HEK293 (cell line): Measurements from ENCODE around the gene CRELD1.

Experiments used
- YY1 ChIP-seq: fragments of 450-650 bp; formaldehyde crosslinking; IDR thresholded peaks from 2 replicates; pipeline ENCODE4 v1.5.1; 2018; ENCODE audit warnings: missing biosample characterization, missing genetic modification characterization
- ZFP37 ChIP-seq: fragments of 450-650 bp; formaldehyde crosslinking; IDR thresholded peaks from 2 replicates; pipeline ENCODE4 v1.5.1; 2016; ENCODE audit warnings: missing biosample characterization, missing genetic modification characterization
- ZNF174 ChIP-seq: fragments of 450-650 bp; formaldehyde crosslinking; IDR thresholded peaks from 2 replicates; pipeline ENCODE4 v1.5.0; 2017; ENCODE audit warnings: missing biosample characterization, mild to moderate bottlenecking, missing genetic modification characterization
- ZNF274 ChIP-seq, 2 experiments: fragments of 200-500 bp in 1 of 2; fragments of 450-650 bp in 1 of 2; sonication (Bioruptor generic) in 1 of 2; formaldehyde crosslinking in 1 of 2; IDR thresholded peaks; 2 replicates each; pipeline versions ENCODE4 v1.5.1 to v1.6.1; 2014 to 2016; ENCODE audit warnings: borderline replicate concordance in 1 of 2, inconsistent platforms in 1 of 2, low read length in 1 of 2, missing biosample characterization in 1 of 2, missing genetic modification characterization in 1 of 2
- ZNF335 ChIP-seq: fragments of 450-650 bp; formaldehyde crosslinking; conservative IDR thresholded peaks from 2 replicates; pipeline ENCODE4 v1.5.1; 2016; ENCODE audit warnings: missing biosample characterization, missing genetic modification characterization
- ZNF350 ChIP-seq: fragments of 450-650 bp; formaldehyde crosslinking; IDR thresholded peaks from 2 replicates; pipeline ENCODE4 v1.5.0; 2017; ENCODE audit warnings: missing biosample characterization, mild to moderate bottlenecking, missing genetic modification characterization
- ZNF501 ChIP-seq: fragments of 450-650 bp; formaldehyde crosslinking; IDR thresholded peaks from 2 replicates; pipeline ENCODE4 v1.5.1; 2016; ENCODE audit warnings: missing biosample characterization, missing genetic modification characterization
- TF ChIP-seq, protein P1 (sequence below): fragments of 450-650 bp; formaldehyde crosslinking; IDR thresholded peaks from 2 replicates; pipeline ENCODE4 v1.5.1; 2016; ENCODE audit warnings: missing biosample characterization, missing genetic modification characterization
- TF ChIP-seq, protein P2 (sequence below): fragments of 450-650 bp; formaldehyde crosslinking; IDR thresholded peaks from 2 replicates; pipeline ENCODE4 v1.5.1; 2016; ENCODE audit warnings: missing biosample characterization, missing genetic modification characterization

DNA sequence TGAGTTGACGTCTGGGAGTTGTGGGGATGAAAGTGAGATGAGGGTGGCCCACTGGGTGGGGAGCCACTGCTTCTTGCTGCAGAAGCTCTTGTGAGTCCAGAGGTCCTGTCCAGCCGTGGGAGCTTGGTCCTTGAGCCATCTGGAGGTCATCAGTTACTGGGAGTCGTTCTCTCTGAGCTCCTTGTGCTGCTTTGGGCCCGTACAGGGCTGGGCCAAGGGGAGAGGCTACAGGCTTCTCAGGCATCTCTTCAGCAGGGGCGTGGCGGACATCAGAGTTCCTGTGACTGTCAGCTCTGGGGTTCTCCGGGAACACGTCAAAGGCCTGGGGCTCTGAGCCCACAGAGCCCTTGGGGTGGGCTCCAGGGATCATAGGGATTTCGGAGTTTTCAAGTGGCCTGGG, 16.0 kb downstream of the CRELD1 start:
- TF ChIP-seq, protein P1, sequence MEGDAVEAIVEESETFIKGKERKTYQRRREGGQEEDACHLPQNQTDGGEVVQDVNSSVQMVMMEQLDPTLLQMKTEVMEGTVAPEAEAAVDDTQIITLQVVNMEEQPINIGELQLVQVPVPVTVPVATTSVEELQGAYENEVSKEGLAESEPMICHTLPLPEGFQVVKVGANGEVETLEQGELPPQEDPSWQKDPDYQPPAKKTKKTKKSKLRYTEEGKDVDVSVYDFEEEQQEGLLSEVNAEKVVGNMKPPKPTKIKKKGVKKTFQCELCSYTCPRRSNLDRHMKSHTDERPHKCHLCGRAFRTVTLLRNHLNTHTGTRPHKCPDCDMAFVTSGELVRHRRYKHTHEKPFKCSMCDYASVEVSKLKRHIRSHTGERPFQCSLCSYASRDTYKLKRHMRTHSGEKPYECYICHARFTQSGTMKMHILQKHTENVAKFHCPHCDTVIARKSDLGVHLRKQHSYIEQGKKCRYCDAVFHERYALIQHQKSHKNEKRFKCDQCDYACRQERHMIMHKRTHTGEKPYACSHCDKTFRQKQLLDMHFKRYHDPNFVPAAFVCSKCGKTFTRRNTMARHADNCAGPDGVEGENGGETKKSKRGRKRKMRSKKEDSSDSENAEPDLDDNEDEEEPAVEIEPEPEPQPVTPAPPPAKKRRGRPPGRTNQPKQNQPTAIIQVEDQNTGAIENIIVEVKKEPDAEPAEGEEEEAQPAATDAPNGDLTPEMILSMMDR (tag by site-specific recombination) = no peak
- TF ChIP-seq ZNF350 (no peak), ZFP37 (tag by site-specific recombination) (no peak), ZNF501 (tag by site-specific recombination) (no peak), YY1 (tag by site-specific recombination) (no peak), ZNF335 (tag by site-specific recombination) (no peak), ZNF174 (no peak), ZNF274 (IDR thresholded peaks at IDR 0.05; ENCODE audit: low read length) (no peak), ZNF274 (tag by site-specific recombination; IDR thresholded peaks at IDR 0.05; ENCODE audit: borderline replicate concordance) (no peak)
- TF ChIP-seq, protein P2, sequence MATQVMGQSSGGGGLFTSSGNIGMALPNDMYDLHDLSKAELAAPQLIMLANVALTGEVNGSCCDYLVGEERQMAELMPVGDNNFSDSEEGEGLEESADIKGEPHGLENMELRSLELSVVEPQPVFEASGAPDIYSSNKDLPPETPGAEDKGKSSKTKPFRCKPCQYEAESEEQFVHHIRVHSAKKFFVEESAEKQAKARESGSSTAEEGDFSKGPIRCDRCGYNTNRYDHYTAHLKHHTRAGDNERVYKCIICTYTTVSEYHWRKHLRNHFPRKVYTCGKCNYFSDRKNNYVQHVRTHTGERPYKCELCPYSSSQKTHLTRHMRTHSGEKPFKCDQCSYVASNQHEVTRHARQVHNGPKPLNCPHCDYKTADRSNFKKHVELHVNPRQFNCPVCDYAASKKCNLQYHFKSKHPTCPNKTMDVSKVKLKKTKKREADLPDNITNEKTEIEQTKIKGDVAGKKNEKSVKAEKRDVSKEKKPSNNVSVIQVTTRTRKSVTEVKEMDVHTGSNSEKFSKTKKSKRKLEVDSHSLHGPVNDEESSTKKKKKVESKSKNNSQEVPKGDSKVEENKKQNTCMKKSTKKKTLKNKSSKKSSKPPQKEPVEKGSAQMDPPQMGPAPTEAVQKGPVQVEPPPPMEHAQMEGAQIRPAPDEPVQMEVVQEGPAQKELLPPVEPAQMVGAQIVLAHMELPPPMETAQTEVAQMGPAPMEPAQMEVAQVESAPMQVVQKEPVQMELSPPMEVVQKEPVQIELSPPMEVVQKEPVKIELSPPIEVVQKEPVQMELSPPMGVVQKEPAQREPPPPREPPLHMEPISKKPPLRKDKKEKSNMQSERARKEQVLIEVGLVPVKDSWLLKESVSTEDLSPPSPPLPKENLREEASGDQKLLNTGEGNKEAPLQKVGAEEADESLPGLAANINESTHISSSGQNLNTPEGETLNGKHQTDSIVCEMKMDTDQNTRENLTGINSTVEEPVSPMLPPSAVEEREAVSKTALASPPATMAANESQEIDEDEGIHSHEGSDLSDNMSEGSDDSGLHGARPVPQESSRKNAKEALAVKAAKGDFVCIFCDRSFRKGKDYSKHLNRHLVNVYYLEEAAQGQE (tag by site-specific recombination) = no peak
